Mesenchymal stem cell (in vitro differentiated cells and primary cell): ENCODE measurements around the gene TPRX2.
"Not testable (repeated sequence)": the region's sequence is repeated elsewhere in the genome, so short reads cannot be mapped to it uniquely, and the experiment has no call there.

Experiments used
- DNase-seq: peaks from one replicate; pipeline ENCODE4 v3.0.0-alpha.2; 2013
- H2AFZ ChIP-seq: one replicate; pipeline ENCODE4 v1.6.1; 2013; ENCODE audit warnings: low read depth, mild to moderate bottlenecking, control low read depth, inconsistent platforms, low read length, moderate library complexity
- H2AK5ac ChIP-seq: 2 replicates; pipeline ENCODE4 v1.6.1; 2013; ENCODE audit warnings: low read length, moderate library complexity, mild to moderate bottlenecking, inconsistent platforms; ENCODE audit not compliant: severe bottlenecking
- H2BK120ac ChIP-seq: one replicate; pipeline ENCODE4 v1.6.1; 2013; ENCODE audit warnings: low read depth, mild to moderate bottlenecking, inconsistent platforms, low read length, moderate library complexity
- H2BK12ac ChIP-seq, 2 experiments: one replicate each; pipeline ENCODE4 v1.6.1; 2013; ENCODE audit warnings: inconsistent platforms in 2 of 2, low read length in 2 of 2, mild to moderate bottlenecking in 2 of 2, moderate library complexity in 2 of 2, control low read depth in 1 of 2
- H2BK15ac ChIP-seq: one replicate; pipeline ENCODE4 v1.6.1; 2013; ENCODE audit warnings: mild to moderate bottlenecking, low read depth, inconsistent platforms; ENCODE audit not compliant: poor library complexity, severe bottlenecking
- H2BK5ac ChIP-seq: 2 replicates; pipeline ENCODE4 v1.6.1; 2013; ENCODE audit warnings: low read depth, mild to moderate bottlenecking, low read length, control low read depth, inconsistent platforms; ENCODE audit not compliant: poor library complexity, severe bottlenecking
- H3K14ac ChIP-seq, 2 experiments: one replicate each; pipeline ENCODE4 v1.6.1; 2013; ENCODE audit warnings: inconsistent platforms in 2 of 2, low read length in 2 of 2, control low read depth in 1 of 2, mild to moderate bottlenecking in 1 of 2, moderate library complexity in 1 of 2
- H3K18ac ChIP-seq, 2 experiments: one replicate each; pipeline ENCODE4 v1.6.1; 2013; ENCODE audit warnings: inconsistent platforms in 2 of 2, low read length in 2 of 2, control low read depth in 1 of 2, low read depth in 1 of 2, mild to moderate bottlenecking in 1 of 2
- H3K23ac ChIP-seq, 2 experiments: one replicate each; pipeline ENCODE4 v1.6.1; 2013; ENCODE audit warnings: inconsistent platforms in 2 of 2, low read length in 2 of 2, mild to moderate bottlenecking in 2 of 2, moderate library complexity in 2 of 2, control low read depth in 1 of 2
- H3K27ac ChIP-seq: 2 replicates; pipeline ENCODE4 v1.5.1; 2013; ENCODE audit warnings: mild to moderate bottlenecking, moderate library complexity, low read length, control low read depth, inconsistent platforms; ENCODE audit not compliant: poor library complexity, severe bottlenecking
- H3K27me3 ChIP-seq, 2 experiments: 2 replicates each; pipeline versions ENCODE4 v1.6.1 to v1.7.0; 2013; ENCODE audit warnings: low read length in 2 of 2, mild to moderate bottlenecking in 2 of 2, moderate library complexity in 2 of 2, control low read depth in 1 of 2, inconsistent platforms in 1 of 2; ENCODE audit not compliant: control insufficient read depth in 1 of 2, insufficient read depth in 1 of 2
- H3K36me3 ChIP-seq, 2 experiments: 2 replicates each; pipeline versions ENCODE4 v1.6.1 to v1.7.0; 2013; ENCODE audit warnings: low read length in 2 of 2, control low read depth in 1 of 2, inconsistent platforms in 1 of 2, low read depth in 1 of 2, mild to moderate bottlenecking in 1 of 2; ENCODE audit not compliant: insufficient read depth in 2 of 2, control insufficient read depth in 1 of 2
- H3K4ac ChIP-seq, 2 experiments: one replicate each; pipeline ENCODE4 v1.6.1; 2013; ENCODE audit warnings: inconsistent platforms in 2 of 2, low read length in 2 of 2, mild to moderate bottlenecking in 2 of 2, moderate library complexity in 2 of 2, control low read depth in 1 of 2, low read depth in 1 of 2
- H3K4me1 ChIP-seq: 2 replicates; pipeline ENCODE4 v1.6.1; 2013; ENCODE audit warnings: low read depth, low read length, control low read depth; ENCODE audit not compliant: control insufficient read depth, insufficient read depth
- H3K4me2 ChIP-seq: 2 replicates; pipeline ENCODE4 v1.6.1; 2013; ENCODE audit warnings: low read length, mild to moderate bottlenecking, inconsistent platforms; ENCODE audit not compliant: poor library complexity, severe bottlenecking
- H3K4me3 ChIP-seq, 2 experiments: 2 replicates each; pipeline versions ENCODE4 v1.5.1 to v1.7.0; 2013; ENCODE audit warnings: low read length in 2 of 2, mild to moderate bottlenecking in 2 of 2, control low read depth in 1 of 2, low read depth in 1 of 2; ENCODE audit not compliant: insufficient read depth in 1 of 2
- H3K79me1 ChIP-seq: replicated peaks from 2 replicates; pipeline ENCODE4 v1.6.1; 2013; ENCODE audit warnings: mild to moderate bottlenecking, control low read depth, low read length, inconsistent platforms; ENCODE audit not compliant: poor library complexity, severe bottlenecking
- H3K9ac ChIP-seq: 2 replicates; pipeline ENCODE4 v1.7.0; 2013; ENCODE audit warnings: mild to moderate bottlenecking, low read length, moderate library complexity
- H3K9me3 ChIP-seq: 2 replicates; pipeline ENCODE4 v1.7.0; 2013; ENCODE audit warnings: mild to moderate bottlenecking, low read length; ENCODE audit not compliant: control insufficient read depth
- H4K8ac ChIP-seq: one replicate; pipeline ENCODE4 v1.6.1; 2013; ENCODE audit warnings: inconsistent platforms, mild to moderate bottlenecking, low read length, moderate library complexity
- H4K91ac ChIP-seq: one replicate; pipeline ENCODE4 v1.6.1; 2013; ENCODE audit warnings: mild to moderate bottlenecking, low read length, inconsistent platforms
- WGBS: methylation state at CpG from one replicate; pipeline ENCODE4 v1.1.7; 2013; ENCODE audit warnings: mixed read lengths; 5-methylcytosine and 5-hydroxymethylcytosine counted together

TPRX2 gene

GRCh38 chr19:47848823-47849473 lies 10.1 kb upstream of the TPRX2 start:
- H4K8ac ChIP-seq = no peak overlapping the region
- WGBS = 8% methylated on average over 19 of the region's 22 CpGs
- no peak overlapping the region for H3K9ac ChIP-seq
- no peak overlapping the region for H2BK120ac ChIP-seq
- no peak overlapping the region for H2BK12ac ChIP-seq
- no peak overlapping the region for H3K4me2 ChIP-seq
- H3K36me3 ChIP-seq = no peaks in the 10 kb centered on the region
- no peak overlapping the region for H3K18ac ChIP-seq
- H3K14ac ChIP-seq = no peak overlapping the region
- peaks cover 28 to 61% of the 10 kb centered on the region in 2 experiments for H3K27me3 ChIP-seq
- no peak overlapping the region for H3K4ac ChIP-seq
- no peak overlapping the region for H2AK5ac ChIP-seq
- no peak overlapping the region for H2BK5ac ChIP-seq
- H3K27ac ChIP-seq = no peak overlapping the region
- H3K4me1 ChIP-seq = peaks cover 3% of the 10 kb centered on the region
- no peak overlapping the region for H3K4me3 ChIP-seq
- no peak overlapping the region for H2BK15ac ChIP-seq
- H3K9me3 ChIP-seq = no peaks in the 10 kb centered on the region
- no peaks in the 10 kb centered on the region for H3K79me1 ChIP-seq
- no peak overlapping the region for H3K23ac ChIP-seq
- H2AFZ ChIP-seq = no peak overlapping the region
- DNase-seq = peak; percentile 22
- H4K91ac ChIP-seq = no peak overlapping the region

GRCh38 chr19:47853003-47853402 lies 6.0 kb upstream of the TPRX2 start:
- H3K4me2 ChIP-seq = no peak overlapping the region
- H3K79me1 ChIP-seq = no peaks in the 10 kb centered on the region
- H3K23ac ChIP-seq = peak overlapping the region in 1 of 2 experiments; percentile 31
- H2AK5ac ChIP-seq = no peak overlapping the region
- no peak overlapping the region for H3K18ac ChIP-seq
- H3K36me3 ChIP-seq = no peaks in the 10 kb centered on the region
- no peak for DNase-seq
- WGBS = 83% methylated on average over 5 of the region's 5 CpGs
- H2BK5ac ChIP-seq = no peak overlapping the region
- H3K9ac ChIP-seq = no peak overlapping the region
- no peak overlapping the region for H4K8ac ChIP-seq
- no peaks in the 10 kb centered on the region for H3K9me3 ChIP-seq
- no peak overlapping the region for H4K91ac ChIP-seq
- H2BK120ac ChIP-seq = no peak overlapping the region
- H3K4me3 ChIP-seq = no peak overlapping the region
- no peak overlapping the region for H2AFZ ChIP-seq
- peaks cover 28 to 66% of the 10 kb centered on the region in 2 experiments for H3K27me3 ChIP-seq
- H2BK12ac ChIP-seq = no peak overlapping the region
- H3K14ac ChIP-seq = no peak overlapping the region
- H3K27ac ChIP-seq = no peak overlapping the region
- H2BK15ac ChIP-seq = no peak overlapping the region
- H3K4me1 ChIP-seq = peaks cover 3% of the 10 kb centered on the region
- H3K4ac ChIP-seq = no peak overlapping the region

DNA sequence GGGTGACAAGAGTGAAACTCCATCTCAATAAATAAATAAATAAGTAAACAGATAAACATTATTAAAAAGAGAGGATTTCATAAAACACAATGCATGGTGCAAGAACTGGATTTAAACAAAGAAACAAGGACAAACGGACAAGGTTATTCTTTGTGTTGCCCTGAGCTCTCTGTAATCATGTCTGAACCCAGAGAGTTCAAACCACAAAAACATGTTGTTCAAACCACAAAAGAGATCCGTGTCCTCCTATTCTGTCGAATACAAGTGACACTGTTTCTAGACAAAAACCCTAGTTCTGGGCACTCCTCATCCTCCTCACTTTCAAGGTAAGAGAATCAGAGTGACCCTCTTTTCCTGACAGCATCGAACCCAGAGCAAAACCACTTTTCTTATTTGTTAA lies 4.6 kb upstream of the TPRX2 start:
- peaks cover 3% of the 10 kb centered on the region for H3K4me1 ChIP-seq
- H3K4ac ChIP-seq = no peak overlapping the region
- H4K91ac ChIP-seq = no peak overlapping the region
- H2BK120ac ChIP-seq = no peak overlapping the region
- H2BK5ac ChIP-seq = no peak overlapping the region
- H3K36me3 ChIP-seq = no peaks in the 10 kb centered on the region
- H3K27ac ChIP-seq = no peak overlapping the region
- 77% methylated on average over 4 of the region's 4 CpGs for WGBS
- H3K79me1 ChIP-seq = no peaks in the 10 kb centered on the region
- no peak overlapping the region for H3K18ac ChIP-seq
- H3K27me3 ChIP-seq = peaks cover 15 to 57% of the 10 kb centered on the region in 2 experiments
- H3K4me3 ChIP-seq = no peak overlapping the region
- H4K8ac ChIP-seq = no peak overlapping the region
- no peak overlapping the region for H2BK15ac ChIP-seq
- no peak overlapping the region for H2AFZ ChIP-seq
- no peaks in the 10 kb centered on the region for H3K9me3 ChIP-seq
- no peak overlapping the region for H3K14ac ChIP-seq
- H3K9ac ChIP-seq = no peak overlapping the region
- no peak for DNase-seq
- H3K23ac ChIP-seq = no peak overlapping the region
- no peak overlapping the region for H3K4me2 ChIP-seq
- no peak overlapping the region for H2BK12ac ChIP-seq
- no peak overlapping the region for H2AK5ac ChIP-seq

GRCh38 chr19:47858231-47858630 lies 804 bp upstream of the TPRX2 start:
- H3K18ac ChIP-seq, H2BK12ac ChIP-seq, H3K23ac ChIP-seq, H3K9ac ChIP-seq, H3K27ac ChIP-seq, H4K91ac ChIP-seq, H3K4me2 ChIP-seq, H3K4me1 ChIP-seq, H3K79me1 ChIP-seq, H3K36me3 ChIP-seq, H3K4ac ChIP-seq, H3K4me3 ChIP-seq, H2AK5ac ChIP-seq, H2BK15ac ChIP-seq, H2BK120ac ChIP-seq, H2BK5ac ChIP-seq, H2AFZ ChIP-seq, H4K8ac ChIP-seq, H3K9me3 ChIP-seq: not testable (repeated sequence)
- DNase-seq = peak; percentile 54
- H3K27me3 ChIP-seq = peaks cover 4 to 32% of the 10 kb centered on the region in 2 experiments
- H3K14ac ChIP-seq = peak overlapping the region in 1 of 2 experiments; percentile 1
- 54% methylated on average over 9 of the region's 9 CpGs for WGBS
